RCC 7860 (cell line): ENCODE data around the gene RWDD2A.

Experiments used
- DNase-seq: peaks from one replicate; pipeline ENCODE4 v3.0.0-alpha.2; 2015; ENCODE audit warnings: low spot score
- FAIRE-seq: peaks from 2 replicates; lab custom pipeline; 2012; peaks lifted over from hg19 to GRCh38; lab: Jason Lieb, UNC

The RWDD2A gene

DNA sequence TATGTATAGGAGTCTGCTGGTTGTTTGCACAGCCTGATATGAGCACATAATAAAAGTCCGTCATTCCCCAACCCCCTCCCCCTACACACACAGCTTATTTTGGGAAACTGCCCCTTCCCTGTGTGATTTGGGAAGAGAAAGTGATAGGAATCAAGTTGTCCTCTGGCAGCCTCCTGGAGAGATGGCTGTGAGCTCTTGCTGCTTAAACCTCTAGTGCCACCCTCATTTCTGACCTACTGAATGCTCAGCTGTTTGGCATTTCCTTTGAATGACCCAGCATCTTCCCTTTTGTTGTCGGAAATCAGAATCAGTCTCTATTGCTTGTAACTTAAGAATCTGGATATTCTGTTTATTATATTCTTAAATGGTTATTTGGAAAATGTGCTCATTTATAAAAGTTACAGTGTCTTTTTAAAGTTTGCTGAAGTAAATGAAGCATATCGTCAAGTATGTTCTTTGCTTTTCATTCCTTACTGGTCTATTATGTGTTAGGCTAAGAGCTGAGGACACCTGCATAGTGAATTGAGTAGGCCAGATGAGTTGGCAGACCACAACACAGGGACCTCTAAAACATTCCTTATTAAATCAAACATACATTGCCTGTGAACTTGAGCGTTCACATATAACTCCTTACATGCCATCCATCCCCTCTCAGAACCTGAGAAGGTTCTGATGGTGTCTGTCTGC lies 5.5 kb downstream of the RWDD2A start:
- DNase-seq (no peak), FAIRE-seq (no peak)

- peak; percentile 19 for DNase-seq
- no peak for FAIRE-seq
Measured at GRCh38 chr6:83199173-83199862, 6.2 kb downstream of the RWDD2A start.

DNA sequence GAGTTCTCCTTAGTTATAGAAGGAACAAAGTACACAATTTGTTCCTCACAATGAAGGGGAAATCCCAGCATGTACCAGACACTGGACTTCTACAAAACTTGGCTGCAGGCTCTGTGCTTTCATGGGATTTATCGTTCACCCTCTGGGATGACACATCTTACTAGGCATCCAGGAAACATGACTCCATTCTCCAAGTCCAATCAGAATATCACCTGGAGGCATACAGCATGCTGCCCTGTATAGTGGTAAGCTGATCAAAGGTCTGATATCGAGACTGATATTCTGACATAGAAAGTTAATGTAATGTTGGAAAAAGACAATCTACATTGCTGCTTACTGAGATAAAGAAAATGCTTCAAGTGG lies 6.7 kb downstream of the RWDD2A start:
- peak; percentile 58 for DNase-seq
- no peak for FAIRE-seq

GRCh38 chr6:83202031-83202430 lies 8.9 kb downstream of the RWDD2A start:
- FAIRE-seq (no peak), DNase-seq (no peak)

DNA sequence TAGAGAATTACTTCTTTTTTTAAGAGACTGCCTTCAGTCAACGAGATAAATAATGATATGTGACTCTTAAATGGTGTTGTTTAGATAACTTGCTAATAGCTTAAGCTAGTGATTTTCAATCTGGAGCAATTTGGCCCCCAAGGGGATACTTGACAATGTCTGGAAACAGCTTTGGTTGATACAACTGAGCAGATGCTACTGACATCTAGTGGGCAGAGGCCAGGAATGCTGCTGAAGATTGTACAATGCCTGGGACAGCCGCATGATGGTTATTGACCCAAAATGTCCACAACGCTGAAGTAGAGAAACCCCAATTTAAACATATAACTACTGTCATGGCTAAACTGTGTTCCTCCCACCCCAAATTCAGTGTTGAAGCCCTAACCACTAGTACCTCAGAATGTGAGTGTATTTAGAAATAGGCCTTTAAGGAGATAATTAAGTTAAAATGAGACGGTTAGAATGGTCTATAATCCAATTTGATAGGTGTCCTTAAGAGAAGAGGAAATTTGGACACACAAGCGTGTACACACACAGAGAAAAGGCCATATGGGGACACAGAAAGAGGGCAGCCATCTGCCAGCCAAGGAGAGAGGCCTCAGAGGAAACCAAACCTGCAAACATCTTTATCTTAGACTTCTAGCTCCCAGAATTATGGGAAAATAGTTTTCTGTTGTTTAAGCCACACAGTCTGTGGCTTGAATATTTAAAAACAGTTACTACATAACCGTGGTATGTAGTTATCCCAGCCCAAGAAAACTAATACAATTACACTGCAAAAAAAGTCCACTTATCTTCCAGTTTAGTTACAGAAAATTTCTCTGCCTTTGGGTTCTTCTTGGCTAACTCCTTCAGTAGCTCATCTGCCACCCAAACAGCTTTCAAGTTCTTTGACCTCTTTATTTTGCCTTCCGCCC lies 22.2 kb downstream of the RWDD2A start:
- DNase-seq, result peak; percentile 33
- FAIRE-seq, result no peak

DNA sequence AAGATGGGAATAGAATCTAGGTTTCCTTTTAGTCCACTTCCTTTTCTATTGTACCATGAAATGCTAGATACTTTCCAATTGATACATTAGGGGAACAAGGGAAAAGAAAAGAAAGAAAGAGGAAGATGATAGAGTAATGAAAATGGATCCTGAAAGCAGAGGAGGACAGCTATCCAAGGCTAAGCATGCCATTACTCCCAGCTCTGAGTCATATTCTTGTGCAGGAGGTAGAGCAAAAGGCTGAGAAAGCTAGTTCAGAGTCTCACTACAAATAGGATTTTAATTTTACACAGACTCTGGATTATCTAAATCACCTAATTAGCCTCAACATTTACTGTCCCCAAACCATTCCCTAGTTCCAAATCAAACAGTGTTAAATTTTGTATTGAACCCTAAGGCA lies 23.6 kb downstream of the RWDD2A start:
- FAIRE-seq (no peak), DNase-seq (no peak)

- FAIRE-seq (no peak), DNase-seq (no peak)
Measured at GRCh38 chr6:83218646-83219045, 25.5 kb downstream of the RWDD2A start.

DNA sequence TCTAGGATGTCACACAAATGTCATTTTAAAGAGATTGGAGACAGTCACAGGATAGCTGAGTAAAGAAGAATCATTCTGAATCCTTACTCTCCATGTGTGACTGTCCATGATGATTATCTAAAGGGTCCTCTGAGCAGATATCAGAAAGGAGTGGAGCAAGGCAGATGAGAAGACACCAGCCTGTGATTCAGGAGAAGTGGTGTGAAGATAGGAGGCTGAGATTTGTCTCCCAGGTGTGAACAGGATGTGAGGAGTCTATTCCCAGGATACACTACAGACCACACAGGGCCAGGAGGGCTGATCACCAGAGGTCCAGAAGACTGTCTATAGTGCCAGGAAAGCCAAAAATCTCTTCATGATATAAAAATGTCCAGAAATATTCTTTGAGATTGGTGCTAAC lies 27.0 kb downstream of the RWDD2A start:
- FAIRE-seq, result no peak
- DNase-seq, result no peak

- no peak for DNase-seq
- no peak for FAIRE-seq
Measured at GRCh38 chr6:83221276-83221675, 28.1 kb downstream of the RWDD2A start.

DNA sequence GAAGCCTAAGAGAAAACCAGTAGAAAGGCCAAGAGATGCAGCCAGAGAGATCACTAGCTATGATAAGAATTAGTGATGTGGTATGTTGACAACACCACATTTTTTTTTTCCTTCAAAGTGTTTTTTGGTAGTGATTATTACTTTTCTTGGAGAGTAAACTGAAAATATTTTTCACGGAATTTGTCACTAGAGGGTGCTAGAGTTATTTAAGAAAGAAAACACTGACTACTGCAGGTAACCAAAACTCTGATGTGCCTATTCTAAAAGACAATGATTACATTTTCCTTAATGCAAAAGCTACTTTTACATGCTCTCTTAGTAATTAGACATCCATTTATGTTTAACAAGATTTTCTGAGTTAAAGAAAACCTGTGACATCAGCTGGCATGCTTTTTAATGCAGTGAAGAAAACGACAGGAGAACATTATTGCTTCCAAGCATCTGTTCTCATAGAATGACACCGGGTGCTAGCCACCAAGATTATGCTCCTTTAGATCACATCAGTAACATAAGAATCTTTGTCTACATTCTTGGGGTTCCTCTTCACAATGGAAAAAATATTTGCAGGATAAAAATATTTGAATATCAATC lies 28.8 kb downstream of the RWDD2A start:
- DNase-seq, result no peak
- peak; percentile 49 for FAIRE-seq

DNA sequence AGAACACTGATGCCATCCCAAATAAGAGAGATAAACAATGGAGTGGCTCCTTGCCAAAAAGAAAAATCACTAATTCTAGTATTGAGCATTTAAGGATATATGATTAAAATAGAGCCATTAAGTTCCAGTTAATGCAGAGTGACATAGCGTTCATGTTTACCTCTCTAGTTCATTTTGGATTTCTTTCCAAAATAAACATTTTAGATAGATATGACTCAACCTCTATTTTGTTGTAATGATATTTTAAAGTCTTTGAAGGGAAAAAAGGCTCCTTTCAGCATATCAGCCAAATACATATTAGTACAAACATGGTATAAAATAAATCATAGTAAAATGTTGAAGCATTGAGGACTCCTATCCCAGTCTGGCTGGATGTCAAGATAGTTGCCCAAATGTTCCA lies 33.4 kb downstream of the RWDD2A start:
- no peak for DNase-seq
- FAIRE-seq, result no peak

DNA sequence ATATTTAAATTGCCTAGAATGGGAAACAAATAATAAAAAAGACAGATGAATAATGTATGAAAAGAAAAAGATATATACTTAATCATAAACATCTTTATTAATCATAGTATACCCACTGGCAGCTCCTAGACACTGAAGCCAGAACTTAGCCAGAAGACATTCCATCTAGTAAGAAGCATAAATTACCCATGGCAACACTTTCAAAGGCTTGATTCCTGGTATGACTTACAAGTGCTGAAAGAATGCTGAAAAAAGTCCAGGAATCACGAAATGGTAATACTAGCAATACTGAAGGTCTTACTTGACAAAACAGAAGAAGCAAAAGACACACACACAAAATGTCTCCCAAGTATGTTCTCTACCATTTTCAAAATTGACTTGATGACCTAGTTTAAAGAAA lies 38.0 kb downstream of the RWDD2A start:
- no peak for FAIRE-seq
- DNase-seq, result no peak

DNA sequence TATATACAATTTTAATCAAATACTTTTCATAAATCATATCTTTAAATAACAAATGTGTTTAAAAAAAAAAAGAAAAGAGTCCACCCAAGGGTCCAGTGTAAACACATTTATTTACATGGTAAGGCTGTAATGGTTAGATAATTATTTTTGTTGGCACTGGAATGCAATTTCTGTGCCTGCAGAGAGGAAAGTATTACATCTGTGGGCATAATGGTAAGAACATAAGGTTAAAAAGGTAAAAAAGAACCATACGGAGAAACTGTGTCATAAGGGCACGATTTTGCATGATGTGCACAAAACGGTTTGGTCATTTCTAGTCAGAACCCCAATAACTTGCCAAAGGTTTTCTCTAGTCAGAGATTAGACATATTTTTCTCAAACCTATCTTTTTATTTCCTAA lies 54.3 kb downstream of the RWDD2A start:
- DNase-seq (no peak), FAIRE-seq (no peak)
